Panc1 (cell line): ENCODE results near the gene PDPN. TPM values are rescaled to one million over a fixed set of nuclear protein-coding genes. Genes with fewer than 3 reads are reported as not detected.

ENCODE experiments used
- ATAC-seq: fragments of 200-7000 bp; cut with Tn5 transposase; 2 replicates; pipeline ENCODE4 v1.9.1; 2020; ENCODE audit warnings: mild to moderate bottlenecking, moderate library complexity
- BruUV-seq: library from RNA; stranded (reverse); fragments of 400-500 nt; replicated peaks from 2 replicates; lab custom pipeline; 2021; lab: Mats Ljungman, UMichigan
- CTCF ChIA-PET: fragments of 300-600 bp; sonication (Branson Sonifier 250); formaldehyde crosslinking; loops from one replicate; lab custom pipeline; 2022; ENCODE audit warnings: antibody characterized with exemption; lab: Charles Lee
- POLR2A ChIA-PET: fragments of 300-600 bp; sonication (Branson Sonifier 250); formaldehyde crosslinking; loops from one replicate; lab custom pipeline; 2022; ENCODE audit warnings: antibody characterized with exemption; lab: Charles Lee
- DNase-seq: peaks from one replicate; pipeline ENCODE4 v3.0.0-alpha.2; 2010; ENCODE audit warnings: low read depth, low spot score
- H3K27ac ChIP-seq: 2 replicates; pipeline ENCODE4 v1.5.1; 2011; ENCODE audit warnings: mild to moderate bottlenecking, low read length, inconsistent platforms
- H3K27me3 ChIP-seq: fragments of 200-500 bp; sonication (Bioruptor generic); 2 replicates; pipeline ENCODE4 v1.6.0; 2014; ENCODE audit warnings: low read length, inconsistent platforms; ENCODE audit not compliant: control insufficient read depth, insufficient read depth
- H3K36me3 ChIP-seq: fragments of 200-500 bp; sonication (Bioruptor generic); 2 replicates; pipeline ENCODE4 v1.5.1; 2014; ENCODE audit warnings: inconsistent platforms, mild to moderate bottlenecking, low read length, moderate library complexity; ENCODE audit not compliant: control insufficient read depth, insufficient read depth
- H3K4me1 ChIP-seq: 2 replicates; pipeline ENCODE4 v1.5.1; 2011; ENCODE audit warnings: inconsistent platforms, mild to moderate bottlenecking, low read length, moderate library complexity; ENCODE audit not compliant: control insufficient read depth, insufficient read depth
- H3K4me3 ChIP-seq, 2 experiments: 2 replicates each; pipeline ENCODE4 v1.5.1; 2011 to 2012; ENCODE audit warnings: low read depth in 2 of 2, low read length in 2 of 2, mild to moderate bottlenecking in 2 of 2, inconsistent platforms in 1 of 2, moderate library complexity in 1 of 2
- H3K9me3 ChIP-seq: fragments of 200-500 bp; sonication (Bioruptor generic); 2 replicates; pipeline ENCODE4 v1.5.1; 2014; ENCODE audit warnings: low read depth, mild to moderate bottlenecking, inconsistent platforms, low read length, moderate library complexity; ENCODE audit not compliant: control insufficient read depth, insufficient read depth
- CTCF ChIP-seq: fragments of 450-650 bp; IDR thresholded peaks from 2 replicates; pipeline ENCODE4 v1.5.1; 2017; ENCODE audit warnings: mild to moderate bottlenecking
- POLR2AphosphoS5 ChIP-seq: IDR thresholded peaks from 2 replicates; pipeline ENCODE4 v1.6.1; 2012; ENCODE audit warnings: mild to moderate bottlenecking, low read depth, low read length, moderate library complexity
- REST ChIP-seq, 2 experiments: IDR thresholded peaks; 2 replicates each; pipeline ENCODE4 v1.6.1; 2011 to 2012; ENCODE audit warnings: low read depth in 2 of 2, control low read depth in 1 of 2, low read length in 1 of 2, mild to moderate bottlenecking in 1 of 2, moderate library complexity in 1 of 2; ENCODE audit not compliant: insufficient read depth in 1 of 2
- SIN3A ChIP-seq: IDR thresholded peaks from 2 replicates; pipeline ENCODE4 v1.6.1; 2012; ENCODE audit warnings: low read depth, mild to moderate bottlenecking, low read length, moderate library complexity, borderline replicate concordance; ENCODE audit not compliant: insufficient read depth
- TCF7L2 ChIP-seq: IDR thresholded peaks from 2 replicates; pipeline ENCODE4 v1.6.1; 2011; ENCODE audit warnings: mild to moderate bottlenecking, low read depth, low read length, inconsistent platforms
- in situ Hi-C: cut with HindIII; loops from 2 replicates; pipeline ENCODE4 v1.10.0; 2016; ENCODE audit warnings: low sequenced_read_pairs, low pct_unique_long_range_greater_than_20kb
- intact Hi-C: fragments of 100-400 bp; cut with micrococcal nuclease; formaldehyde crosslinking; loops from one replicate; pipeline ENCODE4 v1.10.0; 2022; ENCODE audit not compliant: unreplicated experiment
- total RNA-seq: library from RNA; stranded (reverse); gene quantifications from one replicate; pipeline ENCODE4 v1.2.1, GENCODE V29; 2021; ENCODE audit not compliant: unreplicated experiment

Gene PDPN
- total RNA-seq, 1 experiment from 2014 or later = 0.28 TPM

GRCh38 chr1:13583966-13584791 is 547 bp downstream of the PDPN start:
- Histone ChIP-seq H3K27ac (no peak overlapping the region), H3K4me1 (no peaks in the 10 kb centered on the region), H3K27me3 (peaks cover 8% of the 10 kb centered on the region), H3K9me3 (no peaks in the 10 kb centered on the region), H3K36me3 (no peaks in the 10 kb centered on the region), H3K4me3 (no peak overlapping the region)
- in situ Hi-C loops = no loop called here
- intact Hi-C loops = no loop called here
- no TSS peak for BruUV-seq
- CTCF ChIA-PET = no interaction called here
- POLR2A ChIA-PET = no interaction called here
- DNase-seq (no peak), ATAC-seq (no peak)
- TF ChIP-seq TCF7L2 = no peak
- no peak for TF ChIP-seq SIN3A
- TF ChIP-seq REST (IDR thresholded peaks at IDR 0.05; ENCODE audit: insufficient read depth in 1 of 2, low read depth in 2 of 2, low read length in 1 of 2) = no peak
- no peak for TF ChIP-seq POLR2AphosphoS5
- no peak for TF ChIP-seq CTCF

GRCh38 chr1:13584876-13585611 is 1.4 kb downstream of the PDPN start:
- intact Hi-C loops (no loop called here), in situ Hi-C loops (no loop called here)
- Histone ChIP-seq H3K4me1 (no peaks in the 10 kb centered on the region), H3K4me3 (no peak overlapping the region), H3K27ac (no peak overlapping the region), H3K36me3 (no peaks in the 10 kb centered on the region), H3K9me3 (no peaks in the 10 kb centered on the region), H3K27me3 (peaks cover 5% of the 10 kb centered on the region)
- TF ChIP-seq REST (IDR thresholded peaks at IDR 0.05; ENCODE audit: insufficient read depth in 1 of 2, low read depth in 2 of 2, low read length in 1 of 2) (no peak), CTCF (no peak), POLR2AphosphoS5 (no peak), SIN3A (no peak), TCF7L2 (no peak)
- no peak for DNase-seq
- no TSS peak for BruUV-seq
- ChIA-PET CTCF (no interaction called here), POLR2A (no interaction called here)
- no peak for ATAC-seq
